GM19372 (cell line): ENCODE data around the gene THSD4.
"Not testable (repeated sequence)": the region's sequence is repeated elsewhere in the genome, so short reads cannot be mapped to it uniquely, and the experiment has no call there.

Experiments
- ATAC-seq: cut with Tn5 transposase; IDR thresholded peaks from one replicate; pipeline ENCODE4 v1.9.1; 2021; ENCODE audit warnings: mild to moderate bottlenecking, low read depth, moderate library complexity; ENCODE audit not compliant: unreplicated experiment

THSD4 gene

GRCh38 chr15:71359246-71359645 is 244.0 kb downstream of the THSD4 start:
- no peak for ATAC-seq

GRCh38 chr15:71362556-71362955 is 247.3 kb downstream of the THSD4 start:
- no peak for ATAC-seq

GRCh38 chr15:71362987-71363968 is 248.0 kb downstream of the THSD4 start:
- no peak for ATAC-seq

GRCh38 chr15:71364117-71364584 is 248.9 kb downstream of the THSD4 start:
- ATAC-seq = no peak

GRCh38 chr15:71366522-71366921 is 251.3 kb downstream of the THSD4 start:
- ATAC-seq = no peak

- no peak for ATAC-seq
Measured at GRCh38 chr15:71366926-71367325, 251.7 kb downstream of the THSD4 start.

- not testable (repeated sequence) for ATAC-seq
Measured at GRCh38 chr15:71367737-71368136, 252.5 kb downstream of the THSD4 start.

GRCh38 chr15:71372769-71373168 is 257.5 kb downstream of the THSD4 start:
- ATAC-seq = not testable (repeated sequence)

- ATAC-seq = no peak
Measured at GRCh38 chr15:71373917-71374316, 258.6 kb downstream of the THSD4 start.

- ATAC-seq = no peak
Measured at GRCh38 chr15:71374607-71375352, 259.5 kb downstream of the THSD4 start.

- no peak for ATAC-seq
Measured at GRCh38 chr15:71375934-71376333, 260.7 kb downstream of the THSD4 start.

- no peak for ATAC-seq
Measured at GRCh38 chr15:71379893-71380292, 264.6 kb downstream of the THSD4 start.

- no peak for ATAC-seq
Measured at GRCh38 chr15:71380345-71380744, 265.1 kb downstream of the THSD4 start.

GRCh38 chr15:71384501-71384900 is 269.2 kb downstream of the THSD4 start:
- ATAC-seq = no peak

- ATAC-seq = no peak
Measured at GRCh38 chr15:71385026-71385425, 269.8 kb downstream of the THSD4 start.

- no peak for ATAC-seq
Measured at GRCh38 chr15:71385457-71385856, 270.2 kb downstream of the THSD4 start.

- no peak for ATAC-seq
Measured at GRCh38 chr15:71386005-71386404, 270.7 kb downstream of the THSD4 start.

- ATAC-seq = no peak
Measured at GRCh38 chr15:71386448-71387236, 271.4 kb downstream of the THSD4 start.

- no peak for ATAC-seq
Measured at GRCh38 chr15:71387810-71388209, 272.5 kb downstream of the THSD4 start.

GRCh38 chr15:71390096-71390495 is 274.8 kb downstream of the THSD4 start:
- ATAC-seq = no peak
